Pons (tissue), 1 donor: Measurements from ENCODE around the gene TTC39B.
"Not testable (repeated sequence)": the region's sequence is repeated elsewhere in the genome, so short reads cannot be mapped to it uniquely, and the experiment has no call there.

Source experiments
- DNase-seq: peaks from one replicate; pipeline ENCODE4 v3.0.0-alpha.2; 2016; ENCODE audit warnings: low spot score

TTC39B gene

GRCh38 chr9:15306757-15307522 is at the start of gene TTC39B:
TTC39B (minus strand) TSS chr9:15307216; CDS start chr9:15307125, 91 bp downstream.
- peak; percentile 81 for DNase-seq

- no peak for DNase-seq
Observed at GRCh38 chr9:15355669-15356068, 48.7 kb upstream of the TTC39B start.

- DNase-seq: no peak
Observed at GRCh38 chr9:15354713-15355112, 47.7 kb upstream of the TTC39B start.

GRCh38 chr9:15353892-15354291 is 46.9 kb upstream of the TTC39B start:
- no peak for DNase-seq

GRCh38 chr9:15352306-15352705 is 45.3 kb upstream of the TTC39B start:
- DNase-seq: no peak

- DNase-seq: no peak
Observed at GRCh38 chr9:15349892-15350761, 43.1 kb upstream of the TTC39B start.

- DNase-seq: no peak
Observed at GRCh38 chr9:15346837-15347236, 39.8 kb upstream of the TTC39B start.

GRCh38 chr9:15344191-15344590 is 37.2 kb upstream of the TTC39B start:
- no peak for DNase-seq

GRCh38 chr9:15333376-15333881 is 26.4 kb upstream of the TTC39B start:
- no peak for DNase-seq

- no peak for DNase-seq
Observed at GRCh38 chr9:15332939-15333338, 25.9 kb upstream of the TTC39B start.

GRCh38 chr9:15329539-15330109 is 22.6 kb upstream of the TTC39B start:
- no peak for DNase-seq

- DNase-seq: no peak
Observed at GRCh38 chr9:15328946-15329345, 21.9 kb upstream of the TTC39B start.

GRCh38 chr9:15322695-15323094 is 15.7 kb upstream of the TTC39B start:
- not testable (repeated sequence) for DNase-seq

- not testable (repeated sequence) for DNase-seq
Observed at GRCh38 chr9:15319661-15320060, 12.6 kb upstream of the TTC39B start.

GRCh38 chr9:15317836-15318235 is 10.8 kb upstream of the TTC39B start:
- DNase-seq: no peak

- no peak for DNase-seq
Observed at GRCh38 chr9:15311607-15312006, 4.6 kb upstream of the TTC39B start.

- DNase-seq: no peak
Observed at GRCh38 chr9:15310107-15310850, 3.3 kb upstream of the TTC39B start.

- DNase-seq: no peak
Observed at GRCh38 chr9:15308511-15308910, 1.5 kb upstream of the TTC39B start.

GRCh38 chr9:15307523-15307841 is 466 bp upstream of the TTC39B start:
- DNase-seq: no peak

GRCh38 chr9:15306068-15306756 is 804 bp downstream of the TTC39B start:
- no peak for DNase-seq

GRCh38 chr9:15305470-15305869 is 1.5 kb downstream of the TTC39B start:
- no peak for DNase-seq
